ENCODE data around the gene PSD4.

DNA sequence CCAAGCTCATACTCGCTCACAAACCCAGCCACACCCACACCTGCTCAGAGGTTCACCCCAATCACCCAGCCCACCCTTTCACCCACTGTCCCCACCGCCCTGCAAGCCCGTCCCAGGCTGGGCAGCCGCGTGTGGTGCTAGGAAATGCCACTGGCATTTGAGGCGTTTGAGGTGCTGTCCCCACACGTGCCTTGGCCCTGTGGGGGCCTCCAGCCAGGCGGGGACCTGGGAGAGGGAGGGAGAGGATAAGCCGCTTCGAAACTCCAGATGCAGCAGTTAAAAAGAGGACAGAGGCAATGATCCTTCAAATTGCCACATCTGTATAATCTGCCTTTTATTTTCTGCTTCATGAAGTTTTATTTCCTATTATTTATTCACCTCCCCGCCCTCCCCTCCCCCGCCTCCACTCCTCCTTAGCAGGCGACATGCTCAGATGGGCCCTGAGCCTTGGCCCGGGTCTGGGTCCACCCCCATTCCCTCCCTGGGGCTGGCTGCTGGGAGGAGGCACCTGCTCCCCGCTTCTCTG, 35.9 kb downstream of the PSD4 start:
- TF ChIP-seq CTCF (IDR thresholded peaks at IDR 0.05 in 8 of 11, conservative IDR thresholded peaks at IDR 0.05 in 3 of 11): no peak
- no peak for TF ChIP-seq POLR2A (IDR thresholded peaks at IDR 0.05)
